Astrocyte (in vitro differentiated cells and primary cell): Measurements from ENCODE around the gene FLOT2. TPM values are rescaled to one million over a fixed set of nuclear protein-coding genes. Genes with fewer than 3 reads are reported as not detected.

Experiments
- DNase-seq: peaks from one replicate; pipeline ENCODE4 v3.0.0-alpha.2; 2010; ENCODE audit warnings: low read depth
- FAIRE-seq: peaks from 2 replicates; lab custom pipeline; 2011; peaks lifted over from hg19 to GRCh38; lab: Jason Lieb, UNC
- H2AFZ ChIP-seq: 2 replicates; pipeline ENCODE4 v1.6.0; 2012; ENCODE audit warnings: low read depth, low read length, inconsistent platforms
- H3K27ac ChIP-seq: 2 replicates; pipeline ENCODE4 v1.5.1; 2011; ENCODE audit warnings: low read depth, low read length, inconsistent platforms
- H3K27me3 ChIP-seq: 2 replicates; pipeline ENCODE4 v1.6.0; 2011; ENCODE audit warnings: low read length, inconsistent platforms; ENCODE audit not compliant: insufficient read depth
- H3K36me3 ChIP-seq: 2 replicates; pipeline ENCODE4 v1.5.1; 2011; ENCODE audit warnings: low read length, inconsistent platforms; ENCODE audit not compliant: insufficient read depth
- H3K4me1 ChIP-seq: 2 replicates; pipeline ENCODE4 v1.5.1; 2011; ENCODE audit warnings: low read length, inconsistent platforms; ENCODE audit not compliant: insufficient read depth
- H3K4me2 ChIP-seq: 2 replicates; pipeline ENCODE4 v1.6.0; 2012; ENCODE audit warnings: low read length, inconsistent platforms
- H3K4me3 ChIP-seq: 2 replicates; pipeline ENCODE4 v1.5.1; 2011; ENCODE audit warnings: low read depth, mild to moderate bottlenecking, low read length, inconsistent platforms; ENCODE audit not compliant: insufficient read depth
- H3K79me2 ChIP-seq: 2 replicates; pipeline ENCODE4 v1.6.0; 2012; ENCODE audit warnings: mild to moderate bottlenecking, low read length, inconsistent platforms; ENCODE audit not compliant: insufficient read depth
- H3K9ac ChIP-seq: 2 replicates; pipeline ENCODE4 v1.6.0; 2012; ENCODE audit warnings: mild to moderate bottlenecking, low read length, inconsistent platforms
- H3K9me3 ChIP-seq: 2 replicates; pipeline ENCODE4 v1.5.1; 2012; ENCODE audit warnings: low read depth, mild to moderate bottlenecking, low read length, inconsistent platforms; ENCODE audit not compliant: insufficient read depth
- H4K20me1 ChIP-seq: 2 replicates; pipeline ENCODE4 v1.6.0; 2012; ENCODE audit warnings: low read length, inconsistent platforms; ENCODE audit not compliant: insufficient read depth
- H3K27ac Mint-ChIP-seq: one replicate; pipeline ENCODE4 v1.8.0; 2021; ENCODE audit warnings: mild to moderate bottlenecking, mixed read lengths; ENCODE audit not compliant: unreplicated experiment
- H3K27me3 Mint-ChIP-seq: one replicate; pipeline ENCODE4 v1.8.0; 2021; ENCODE audit warnings: low read depth, mixed read lengths; ENCODE audit not compliant: unreplicated experiment
- H3K36me3 Mint-ChIP-seq: one replicate; pipeline ENCODE4 v1.8.0; 2021; ENCODE audit warnings: low read depth, mixed read lengths; ENCODE audit not compliant: unreplicated experiment
- H3K4me1 Mint-ChIP-seq: one replicate; pipeline ENCODE4 v1.8.0; 2021; ENCODE audit warnings: low read depth, mixed read lengths; ENCODE audit not compliant: unreplicated experiment
- H3K4me3 Mint-ChIP-seq: one replicate; pipeline ENCODE4 v1.8.0; 2021; ENCODE audit warnings: mild to moderate bottlenecking, moderate library complexity, mixed read lengths; ENCODE audit not compliant: unreplicated experiment
- H3K9me3 Mint-ChIP-seq: one replicate; pipeline ENCODE4 v1.8.0; 2021; ENCODE audit warnings: mild to moderate bottlenecking, mixed read lengths; ENCODE audit not compliant: unreplicated experiment
- EZH2 ChIP-seq: IDR thresholded peaks from 2 replicates; pipeline ENCODE4 v1.6.1; 2012; ENCODE audit warnings: mild to moderate bottlenecking, low read length, inconsistent platforms; ENCODE audit not compliant: insufficient read depth
- total RNA-seq: library from RNA; stranded (reverse); gene quantifications from 2 replicates; pipeline ENCODE4 v1.2.1, GENCODE V29; 2021
- TF ChIP-seq, protein P1 (sequence below): IDR thresholded peaks from 2 replicates; pipeline ENCODE4 v1.5.1; 2011; ENCODE audit warnings: low read depth, mild to moderate bottlenecking, inconsistent platforms, low read length, moderate library complexity; ENCODE audit not compliant: insufficient read depth

FLOT2 gene
- total RNA-seq, 1 donor from 2014 or later: 84.4 TPM

GRCh38 chr17:28881533-28882056 lies 15.9 kb downstream of the FLOT2 start:
- FAIRE-seq (no peak), DNase-seq (no peak)
- Histone ChIP-seq H3K36me3 (no peaks in the 10 kb centered on the region), H4K20me1 (no peaks in the 10 kb centered on the region), H2AFZ (no peak overlapping the region), H3K4me1 (no peaks in the 10 kb centered on the region), H3K4me3 (no peak overlapping the region), H3K4me2 (no peak overlapping the region), H3K27ac (no peak overlapping the region), H3K9me3 (no peaks in the 10 kb centered on the region), H3K79me2 (no peaks in the 10 kb centered on the region), H3K9ac (no peak overlapping the region), H3K27me3 (no peaks in the 10 kb centered on the region)
- H3K36me3 Mint-ChIP-seq: peaks cover 27% of the 10 kb centered on the region
- no peak overlapping the region for H3K27ac Mint-ChIP-seq
- no peaks in the 10 kb centered on the region for H3K27me3 Mint-ChIP-seq
- no peak overlapping the region for H3K4me3 Mint-ChIP-seq
- TF ChIP-seq, protein P1, sequence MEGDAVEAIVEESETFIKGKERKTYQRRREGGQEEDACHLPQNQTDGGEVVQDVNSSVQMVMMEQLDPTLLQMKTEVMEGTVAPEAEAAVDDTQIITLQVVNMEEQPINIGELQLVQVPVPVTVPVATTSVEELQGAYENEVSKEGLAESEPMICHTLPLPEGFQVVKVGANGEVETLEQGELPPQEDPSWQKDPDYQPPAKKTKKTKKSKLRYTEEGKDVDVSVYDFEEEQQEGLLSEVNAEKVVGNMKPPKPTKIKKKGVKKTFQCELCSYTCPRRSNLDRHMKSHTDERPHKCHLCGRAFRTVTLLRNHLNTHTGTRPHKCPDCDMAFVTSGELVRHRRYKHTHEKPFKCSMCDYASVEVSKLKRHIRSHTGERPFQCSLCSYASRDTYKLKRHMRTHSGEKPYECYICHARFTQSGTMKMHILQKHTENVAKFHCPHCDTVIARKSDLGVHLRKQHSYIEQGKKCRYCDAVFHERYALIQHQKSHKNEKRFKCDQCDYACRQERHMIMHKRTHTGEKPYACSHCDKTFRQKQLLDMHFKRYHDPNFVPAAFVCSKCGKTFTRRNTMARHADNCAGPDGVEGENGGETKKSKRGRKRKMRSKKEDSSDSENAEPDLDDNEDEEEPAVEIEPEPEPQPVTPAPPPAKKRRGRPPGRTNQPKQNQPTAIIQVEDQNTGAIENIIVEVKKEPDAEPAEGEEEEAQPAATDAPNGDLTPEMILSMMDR: no peak
- no peak for TF ChIP-seq EZH2
- H3K4me1 Mint-ChIP-seq: peaks cover 2% of the 10 kb centered on the region
- H3K9me3 Mint-ChIP-seq: no peaks in the 10 kb centered on the region

DNA sequence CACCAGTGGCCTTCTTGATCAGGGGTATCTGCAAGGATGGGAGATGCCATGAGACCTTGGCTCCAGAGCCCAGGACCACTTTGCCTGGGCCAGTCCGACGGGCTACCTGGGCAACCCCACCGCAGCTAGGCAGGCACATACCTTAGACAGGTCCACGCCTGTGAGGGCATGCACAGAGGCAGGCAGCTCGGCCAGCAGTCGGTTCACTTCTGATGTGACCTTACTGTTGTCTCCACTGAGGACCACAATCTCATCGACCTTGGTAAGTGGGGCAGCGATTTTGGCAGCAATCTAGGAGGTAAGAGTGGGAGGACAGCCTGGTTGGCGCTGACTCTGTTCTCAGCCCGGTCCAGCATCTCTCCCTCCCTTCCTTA lies 17.0 kb downstream of the FLOT2 start:
- no peak overlapping the region for H3K27ac ChIP-seq
- Mint-ChIP-seq H3K9me3 (no peaks in the 10 kb centered on the region), H3K27ac (peak overlapping the region; percentile 72), H3K36me3 (peaks cover 27% of the 10 kb centered on the region), H3K27me3 (no peaks in the 10 kb centered on the region), H3K4me3 (no peak overlapping the region), H3K4me1 (peaks cover 2% of the 10 kb centered on the region)
- DNase-seq (no peak), FAIRE-seq (no peak)
- TF ChIP-seq, protein P1: no peak
- no peak for TF ChIP-seq EZH2
- no peaks in the 10 kb centered on the region for H3K36me3 ChIP-seq
- no peak overlapping the region for H3K9ac ChIP-seq
- H2AFZ ChIP-seq: no peak overlapping the region
- H3K4me1 ChIP-seq: no peaks in the 10 kb centered on the region
- H3K27me3 ChIP-seq: no peaks in the 10 kb centered on the region
- no peaks in the 10 kb centered on the region for H3K79me2 ChIP-seq
- no peaks in the 10 kb centered on the region for H4K20me1 ChIP-seq
- H3K4me3 ChIP-seq: no peak overlapping the region
- H3K4me2 ChIP-seq: no peak overlapping the region
- no peaks in the 10 kb centered on the region for H3K9me3 ChIP-seq

GRCh38 chr17:28879886-28880571 lies 17.5 kb downstream of the FLOT2 start:
- no peak for DNase-seq
- TF ChIP-seq EZH2: no peak
- TF ChIP-seq, protein P1: no peak
- H3K27me3 ChIP-seq: no peaks in the 10 kb centered on the region
- H3K27ac ChIP-seq: no peak overlapping the region
- H3K9me3 ChIP-seq: no peaks in the 10 kb centered on the region
- H3K4me3 Mint-ChIP-seq: peak overlapping the region; percentile 36
- no peak for FAIRE-seq
- H3K79me2 ChIP-seq: no peaks in the 10 kb centered on the region
- H3K4me3 ChIP-seq: no peak overlapping the region
- H3K4me1 ChIP-seq: no peaks in the 10 kb centered on the region
- H3K36me3 ChIP-seq: no peaks in the 10 kb centered on the region
- peaks cover 25% of the 10 kb centered on the region for H3K36me3 Mint-ChIP-seq
- H3K9me3 Mint-ChIP-seq: no peaks in the 10 kb centered on the region
- no peaks in the 10 kb centered on the region for H4K20me1 ChIP-seq
- no peaks in the 10 kb centered on the region for H3K27me3 Mint-ChIP-seq
- H2AFZ ChIP-seq: no peak overlapping the region
- H3K4me2 ChIP-seq: no peak overlapping the region
- H3K27ac Mint-ChIP-seq: peak overlapping the region; percentile 72
- peaks cover 2% of the 10 kb centered on the region for H3K4me1 Mint-ChIP-seq
- no peak overlapping the region for H3K9ac ChIP-seq
